OCI-LY3 (cell line): ENCODE measurements around the gene METTL5.

ENCODE experiments used
- EZH2phosphoT487 ChIP-seq: fragments of 200-600 bp; shearing (Covaris generic); IDR thresholded peaks from 2 replicates; pipeline ENCODE4 v1.6.1; 2018; ENCODE audit warnings: antibody characterized with exemption, mixed run types, low read depth
- TF ChIP-seq, protein P1 (sequence below): fragments of 200-600, 300-600 bp; sonication (generic); IDR thresholded peaks from 2 replicates; pipeline ENCODE4 v1.5.1; 2014; ENCODE audit warnings: antibody characterized with exemption, low read length, low read depth

DNA sequence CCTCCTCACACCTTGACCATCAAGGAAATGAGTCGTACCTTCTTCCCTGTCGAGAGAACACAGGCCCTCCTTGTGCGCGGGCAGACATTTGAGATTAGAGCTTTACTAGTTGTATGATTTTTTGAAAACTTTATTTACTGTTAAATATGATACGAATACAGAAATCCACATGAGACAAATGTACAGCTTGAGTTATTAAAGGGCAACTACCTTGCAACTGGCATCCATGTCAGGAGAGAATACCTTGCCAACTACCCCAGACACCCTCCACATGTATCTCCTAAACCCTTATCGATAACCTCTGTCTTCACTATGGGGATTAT, 62.8 kb downstream of the METTL5 start:
- TF ChIP-seq, protein P1, sequence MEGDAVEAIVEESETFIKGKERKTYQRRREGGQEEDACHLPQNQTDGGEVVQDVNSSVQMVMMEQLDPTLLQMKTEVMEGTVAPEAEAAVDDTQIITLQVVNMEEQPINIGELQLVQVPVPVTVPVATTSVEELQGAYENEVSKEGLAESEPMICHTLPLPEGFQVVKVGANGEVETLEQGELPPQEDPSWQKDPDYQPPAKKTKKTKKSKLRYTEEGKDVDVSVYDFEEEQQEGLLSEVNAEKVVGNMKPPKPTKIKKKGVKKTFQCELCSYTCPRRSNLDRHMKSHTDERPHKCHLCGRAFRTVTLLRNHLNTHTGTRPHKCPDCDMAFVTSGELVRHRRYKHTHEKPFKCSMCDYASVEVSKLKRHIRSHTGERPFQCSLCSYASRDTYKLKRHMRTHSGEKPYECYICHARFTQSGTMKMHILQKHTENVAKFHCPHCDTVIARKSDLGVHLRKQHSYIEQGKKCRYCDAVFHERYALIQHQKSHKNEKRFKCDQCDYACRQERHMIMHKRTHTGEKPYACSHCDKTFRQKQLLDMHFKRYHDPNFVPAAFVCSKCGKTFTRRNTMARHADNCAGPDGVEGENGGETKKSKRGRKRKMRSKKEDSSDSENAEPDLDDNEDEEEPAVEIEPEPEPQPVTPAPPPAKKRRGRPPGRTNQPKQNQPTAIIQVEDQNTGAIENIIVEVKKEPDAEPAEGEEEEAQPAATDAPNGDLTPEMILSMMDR = no peak
- no peak for TF ChIP-seq EZH2phosphoT487
